ENCODE results near the gene ABCC10. TPM values are rescaled to one million over a fixed set of nuclear protein-coding genes. Genes with fewer than 3 reads are reported as not detected.

ABCC10 gene
- total and polyA plus RNA-seq, 3 experiments from 2014 or later: 28.2 to 36.4 (median 35.8) TPM

GRCh38 chr6:43472515-43472914 is 45.2 kb downstream of the ABCC10 start:
- CTCF ChIA-PET: interaction anchor here (1.0 kb wide), 1 partner anchor 24 kb away, joined by 3 read pairs; no protein-coding TSS in a partner anchor
- Histone ChIP-seq H3K27me3 (ENCODE audit: insufficient read depth, low read length, poor library complexity, severe bottlenecking) (peaks cover 11% of the 10 kb centered on the region), H3K9me3 (ENCODE audit: low read length) (no peaks in the 10 kb centered on the region), H3K4me3 (ENCODE audit: low read length) (no peak overlapping the region), H3K4me1 (ENCODE audit: insufficient read depth, low read length) (peaks cover 6% of the 10 kb centered on the region), H3K27ac (ENCODE audit: low read depth, low read length) (no peak overlapping the region), H3K36me3 (ENCODE audit: insufficient read depth, low read length) (no peaks in the 10 kb centered on the region)
- no peaks in the 10 kb centered on the region for H3K9me3 Mint-ChIP-seq
- H3K27me3 Mint-ChIP-seq: peaks cover 8 to 22% of the 10 kb centered on the region in 2 donors
- no peak for DNase-seq
- H3K36me3 Mint-ChIP-seq: peaks cover 0 to 5% (median 0%) of the 10 kb centered on the region in 3 donors
- H3K27ac Mint-ChIP-seq: no peak overlapping the region
- no peak overlapping the region for H3K4me3 Mint-ChIP-seq
- peaks cover 10 to 12% (median 12%) of the 10 kb centered on the region in 3 donors for H3K4me1 Mint-ChIP-seq
- POLR2A ChIA-PET: no interaction called here

GRCh38 chr6:43475516-43475915 is 48.2 kb downstream of the ABCC10 start:
- POLR2A ChIA-PET: no interaction called here
- peaks cover 0 to 17% (median 0%) of the 10 kb centered on the region in 3 donors for H3K36me3 Mint-ChIP-seq
- CTCF ChIA-PET: interaction anchor here (0.5 to 2.9 kb wide), 4 partner anchors 11 to 34 kb away, joined by 3 to 9 read pairs (median 6); partner anchors contain the start of gene DLK2

GRCh38 chr6:43476746-43477145 is 49.4 kb downstream of the ABCC10 start:
- peaks cover 0 to 20% (median 0%) of the 10 kb centered on the region in 3 donors for H3K36me3 Mint-ChIP-seq
- H3K4me3 Mint-ChIP-seq: peak overlapping the region; percentile 81 to 99 (median 88)
- H3K27ac Mint-ChIP-seq: peak overlapping the region; percentile 89 to 100 (median 97)
- DNase-seq: peak in 1 of 5 donors; percentile 17
- peaks cover 36 to 49% (median 46%) of the 10 kb centered on the region in 3 donors for H3K4me1 Mint-ChIP-seq
- H3K9me3 Mint-ChIP-seq: no peaks in the 10 kb centered on the region
- no peaks in the 10 kb centered on the region for H3K27me3 ChIP-seq (ENCODE audit: insufficient read depth, low read length, poor library complexity, severe bottlenecking)
- peak overlapping the region; percentile 65 for H3K4me3 ChIP-seq (ENCODE audit: low read length)
- H3K27me3 Mint-ChIP-seq: no peaks in the 10 kb centered on the region
- no peaks in the 10 kb centered on the region for H3K9me3 ChIP-seq (ENCODE audit: low read length)
- CTCF ChIA-PET: interaction anchor here (0.7 to 2.9 kb wide), 4 partner anchors 19 to 107 kb away, joined by 4 to 10 read pairs (median 9); partner anchors contain the start of genes DLK2 and ZNF318
- no peaks in the 10 kb centered on the region for H3K36me3 ChIP-seq (ENCODE audit: insufficient read depth, low read length)
- H3K27ac ChIP-seq (ENCODE audit: low read depth, low read length): peak overlapping the region; percentile 92
- H3K4me1 ChIP-seq (ENCODE audit: insufficient read depth, low read length): peaks cover 16% of the 10 kb centered on the region
- POLR2A ChIA-PET: interaction anchor here (0.7 to 1.2 kb wide), 5 partner anchors 18 to 209 kb away, joined by 4 to 6 read pairs (median 5); partner anchors contain the start of genes ABCC10 and ZNF318

More at GRCh38 chr6:43475516-43475915, 48.2 kb downstream of the ABCC10 start:
- peak overlapping the region in 2 of 7 donors; percentile 28 to 64 for H3K4me3 Mint-ChIP-seq
- Histone ChIP-seq H3K36me3 (ENCODE audit: insufficient read depth, low read length) (no peaks in the 10 kb centered on the region), H3K27me3 (ENCODE audit: insufficient read depth, low read length, poor library complexity, severe bottlenecking) (no peaks in the 10 kb centered on the region), H3K4me1 (ENCODE audit: insufficient read depth, low read length) (peaks cover 16% of the 10 kb centered on the region), H3K9me3 (ENCODE audit: low read length) (no peaks in the 10 kb centered on the region), H3K27ac (ENCODE audit: low read depth, low read length) (no peak overlapping the region), H3K4me3 (ENCODE audit: low read length) (no peak overlapping the region)
- no peak for DNase-seq
- peak overlapping the region in 5 of 8 donors; percentile 21 to 82 (median 58) for H3K27ac Mint-ChIP-seq
- no peaks in the 10 kb centered on the region for H3K9me3 Mint-ChIP-seq
- H3K27me3 Mint-ChIP-seq: peaks cover 0 to 5% of the 10 kb centered on the region in 2 donors
- peaks cover 32 to 38% (median 38%) of the 10 kb centered on the region in 3 donors for H3K4me1 Mint-ChIP-seq

GRCh38 chr6:43477235-43478007 is 50.1 kb downstream of the ABCC10 start, which contains the start of gene TJAP1:
Gene TJAP1, plus strand, starts transcription at chr6:43477570. Its CDS starts 21,432 bp downstream, at chr6:43499002.
- peak within 1 kb of the TSS; percentile 92 for H3K27ac ChIP-seq (ENCODE audit: low read depth, low read length)
- H3K4me3 ChIP-seq (ENCODE audit: low read length): peak within 1 kb of the TSS; percentile 65
- Mint-ChIP-seq H3K27me3 (no peaks in the 10 kb centered on the region), H3K9me3 (no peaks in the 10 kb centered on the region), H3K36me3 (peaks cover 0 to 23% (median 3%) of the 10 kb centered on the region in 3 donors), H3K4me1 (peaks cover 42 to 56% (median 53%) of the 10 kb centered on the region in 3 donors), H3K4me3 (peak within 1 kb of the TSS; percentile 81 to 99 (median 88)), H3K27ac (peak within 1 kb of the TSS; percentile 89 to 100 (median 97))
- ChIA-PET CTCF (interaction anchor here (0.7 to 2.9 kb wide), 6 partner anchors 18 to 108 kb away, joined by 3 to 10 read pairs (median 6); partner anchors contain the start of genes DLK2 and ZNF318), POLR2A (interaction anchor here (0.6 to 1.2 kb wide), 9 partner anchors 17 to 731 kb away, joined by 4 to 7 read pairs (median 5); partner anchors contain the start of genes ABCC10, POLR1C, YIPF3 and ZNF318)
- H3K36me3 ChIP-seq (ENCODE audit: insufficient read depth, low read length): no peaks in the 10 kb centered on the region
- peak; percentile 92 to 97 (median 95) for DNase-seq
- H3K27me3 ChIP-seq (ENCODE audit: insufficient read depth, low read length, poor library complexity, severe bottlenecking): no peaks in the 10 kb centered on the region
- H3K4me1 ChIP-seq (ENCODE audit: insufficient read depth, low read length): peaks cover 16% of the 10 kb centered on the region
- no peaks in the 10 kb centered on the region for H3K9me3 ChIP-seq (ENCODE audit: low read length)

- CTCF ChIA-PET: interaction anchor here (0.7 to 2.9 kb wide), 5 partner anchors 17 to 39 kb away, joined by 3 to 10 read pairs (median 9); partner anchors contain the start of gene DLK2
- no peaks in the 10 kb centered on the region for H3K27me3 ChIP-seq (ENCODE audit: insufficient read depth, low read length, poor library complexity, severe bottlenecking)
- peak overlapping the region; percentile 65 for H3K4me3 ChIP-seq (ENCODE audit: low read length)
- POLR2A ChIA-PET: interaction anchor here (0.6 to 1.2 kb wide), 6 partner anchors 17 to 138 kb away, joined by 4 to 7 read pairs (median 6); partner anchors contain the start of genes ABCC10, POLR1C, YIPF3 and ZNF318
- Mint-ChIP-seq H3K27me3 (no peaks in the 10 kb centered on the region), H3K9me3 (no peaks in the 10 kb centered on the region), H3K27ac (peak overlapping the region; percentile 89 to 100 (median 97)), H3K4me3 (peak overlapping the region; percentile 81 to 99 (median 88)), H3K36me3 (peaks cover 0 to 25% (median 3%) of the 10 kb centered on the region in 3 donors), H3K4me1 (peaks cover 44 to 58% (median 56%) of the 10 kb centered on the region in 3 donors)
- H3K27ac ChIP-seq (ENCODE audit: low read depth, low read length): peak overlapping the region; percentile 92
- DNase-seq: no peak
- no peaks in the 10 kb centered on the region for H3K36me3 ChIP-seq (ENCODE audit: insufficient read depth, low read length)
- H3K4me1 ChIP-seq (ENCODE audit: insufficient read depth, low read length): peaks cover 16% of the 10 kb centered on the region
- no peaks in the 10 kb centered on the region for H3K9me3 ChIP-seq (ENCODE audit: low read length)
Measured at GRCh38 chr6:43478008-43478372, 50.6 kb downstream of the ABCC10 start.

GRCh38 chr6:43481075-43481474 is 53.7 kb downstream of the ABCC10 start:
- Histone ChIP-seq H3K4me1 (ENCODE audit: insufficient read depth, low read length) (peaks cover 16% of the 10 kb centered on the region), H3K27ac (ENCODE audit: low read depth, low read length) (no peak overlapping the region), H3K36me3 (ENCODE audit: insufficient read depth, low read length) (no peaks in the 10 kb centered on the region), H3K4me3 (ENCODE audit: low read length) (no peak overlapping the region), H3K9me3 (ENCODE audit: low read length) (no peaks in the 10 kb centered on the region), H3K27me3 (ENCODE audit: insufficient read depth, low read length, poor library complexity, severe bottlenecking) (no peaks in the 10 kb centered on the region)
- Mint-ChIP-seq H3K27me3 (peaks cover 0 to 3% of the 10 kb centered on the region in 2 donors), H3K9me3 (no peaks in the 10 kb centered on the region), H3K36me3 (peaks cover 0 to 38% (median 5%) of the 10 kb centered on the region in 3 donors), H3K4me1 (peaks cover 53 to 73% (median 69%) of the 10 kb centered on the region in 3 donors), H3K27ac (peak overlapping the region in 3 of 8 donors; percentile 17 to 42 (median 17)), H3K4me3 (peak overlapping the region in 2 of 7 donors; percentile 5 to 19)
- CTCF ChIA-PET: interaction anchor here (0.6 kb wide), 1 partner anchor 30 kb away, joined by 3 read pairs; no protein-coding TSS in a partner anchor
- POLR2A ChIA-PET: no interaction called here
- no peak for DNase-seq

GRCh38 chr6:43481591-43482236 is 54.4 kb downstream of the ABCC10 start:
- Histone ChIP-seq H3K4me3 (ENCODE audit: low read length) (no peak overlapping the region), H3K36me3 (ENCODE audit: insufficient read depth, low read length) (no peaks in the 10 kb centered on the region), H3K4me1 (ENCODE audit: insufficient read depth, low read length) (peaks cover 13% of the 10 kb centered on the region), H3K27me3 (ENCODE audit: insufficient read depth, low read length, poor library complexity, severe bottlenecking) (no peaks in the 10 kb centered on the region), H3K9me3 (ENCODE audit: low read length) (no peaks in the 10 kb centered on the region), H3K27ac (ENCODE audit: low read depth, low read length) (no peak overlapping the region)
- H3K4me1 Mint-ChIP-seq: peaks cover 50 to 71% (median 65%) of the 10 kb centered on the region in 3 donors
- DNase-seq: no peak
- peaks cover 0 to 41% (median 5%) of the 10 kb centered on the region in 3 donors for H3K36me3 Mint-ChIP-seq
- peaks cover 0 to 3% of the 10 kb centered on the region in 2 donors for H3K27me3 Mint-ChIP-seq
- H3K4me3 Mint-ChIP-seq: peak overlapping the region in 2 of 7 donors; percentile 49 to 71
- CTCF ChIA-PET: interaction anchor here (0.6 kb wide), 1 partner anchor 31 kb away, joined by 3 read pairs; no protein-coding TSS in a partner anchor
- peak overlapping the region in 3 of 8 donors; percentile 10 to 44 (median 22) for H3K27ac Mint-ChIP-seq
- no peaks in the 10 kb centered on the region for H3K9me3 Mint-ChIP-seq
- POLR2A ChIA-PET: no interaction called here

Measured in CD8-positive, alpha-beta memory T cell (primary cell).